Gastroesophageal sphincter (tissue), 4 donors: ENCODE data around the gene BRINP3. TPM values are rescaled to one million over a fixed set of nuclear protein-coding genes. Genes with fewer than 3 reads are reported as not detected.

Source experiments
- ATAC-seq: fragments of 150-250 bp; one replicate; pipeline ENCODE4 v1.9.1; 2016; ENCODE audit warnings: mild to moderate bottlenecking, moderate library complexity
- H3K27ac ChIP-seq, 4 donors: fragments of 200-600 bp; sonication (generic) in 3 of 4; 1 replicate in 3 of 4; 2 replicates in 1 of 4; pipeline ENCODE4 v1.5.1; 2016 to 2019
- H3K27me3 ChIP-seq: fragments of 200-600 bp; sonication (generic); one replicate; pipeline ENCODE4 v1.5.1; 2019
- H3K36me3 ChIP-seq, 2 donors: fragments of 200-600 bp; sonication (generic); one replicate each; pipeline ENCODE4 v1.5.1; 2019; ENCODE audit warnings: control low read depth in 1 of 2
- H3K4me1 ChIP-seq, 3 donors: fragments of 200-600 bp; sonication (generic); 1 replicate in 2 of 3; 2 replicates in 1 of 3; pipeline ENCODE4 v1.5.1; 2016 to 2019; ENCODE audit warnings: control low read depth in 2 of 3
- H3K4me3 ChIP-seq, 2 donors: fragments of 200-600 bp; sonication (generic); one replicate each; pipeline ENCODE4 v1.5.1; 2019; ENCODE audit warnings: mild to moderate bottlenecking in 1 of 2, moderate library complexity in 1 of 2
- H3K9me3 ChIP-seq, 3 donors: fragments of 200-600 bp; sonication (generic); one replicate each; pipeline ENCODE4 v1.5.1; 2017 to 2019; ENCODE audit warnings: control low read depth in 2 of 3
- EP300 ChIP-seq: sonication (generic); formaldehyde crosslinking; IDR thresholded peaks from one replicate; pipeline ENCODE4 v1.6.1; 2017; ENCODE audit warnings: antibody characterized with exemption, mild to moderate bottlenecking
- POLR2A ChIP-seq, 2 donors: fragments of 450-650 bp; IDR thresholded peaks; one replicate each; pipeline ENCODE4 v1.6.1; 2017; ENCODE audit warnings: antibody characterized with exemption in 2 of 2, mild to moderate bottlenecking in 2 of 2, moderate library complexity in 1 of 2
- POLR2AphosphoS5 ChIP-seq: sonication (generic); formaldehyde crosslinking; IDR thresholded peaks from one replicate; pipeline ENCODE4 v1.6.1; 2017; ENCODE audit warnings: antibody characterized with exemption
- WGBS, 2 donors: methylation state at CpG; one replicate each; pipeline ENCODE4 v1.1.5; 2018; ENCODE audit warnings: low coverage in 1 of 2; 5-methylcytosine and 5-hydroxymethylcytosine counted together
- total RNA-seq, 4 donors: library from RNA; depleted of rRNA; stranded (reverse); fragments of >200 nt; gene quantifications; one replicate each; pipeline ENCODE4 v1.1.0, GENCODE V29; 2016
- TF ChIP-seq, protein P1 (sequence below), 4 experiments: fragments of 200-600 bp in 2 of 4; fragments of 450-650 bp in 2 of 4; sonication (generic) in 1 of 4; IDR thresholded peaks; one replicate each; pipeline ENCODE4 v1.5.1; 2017 to 2019; ENCODE audit warnings: antibody characterized with exemption in 4 of 4, mild to moderate bottlenecking in 2 of 4, moderate library complexity in 2 of 4

The BRINP3 gene
- total RNA-seq, 4 donors from 2014 or later, result 6.7 to 24.7 (median 12.0) TPM

DNA sequence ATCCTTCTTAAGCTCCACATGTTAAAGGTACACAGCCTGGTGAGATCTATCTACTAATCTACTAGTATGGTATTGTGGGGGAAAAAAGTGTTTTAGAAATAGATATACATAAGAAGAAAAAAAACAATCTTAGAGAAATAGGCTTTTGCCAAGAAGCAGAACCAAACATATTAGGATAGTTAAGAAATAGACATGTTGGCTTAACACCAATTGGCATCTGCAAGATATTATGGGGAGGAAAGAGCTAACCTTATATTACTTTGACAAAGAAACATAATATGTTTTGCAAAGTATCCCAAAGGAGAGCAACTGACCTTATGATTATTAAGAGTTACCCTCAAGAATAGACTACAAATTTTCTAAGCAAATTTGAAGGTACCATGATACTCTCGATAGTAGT, 202.9 kb downstream of the BRINP3 start:
- WGBS, 2 donors, result 90 to 100% methylated on average over 1 of the region's 1 CpG
- Histone ChIP-seq H3K4me3 (no peak overlapping the region), H3K36me3 (no peaks in the 10 kb centered on the region), H3K27ac (no peak overlapping the region), H3K27me3 (no peaks in the 10 kb centered on the region), H3K4me1 (no peaks in the 10 kb centered on the region), H3K9me3 (no peaks in the 10 kb centered on the region)
- TF ChIP-seq, protein P1, sequence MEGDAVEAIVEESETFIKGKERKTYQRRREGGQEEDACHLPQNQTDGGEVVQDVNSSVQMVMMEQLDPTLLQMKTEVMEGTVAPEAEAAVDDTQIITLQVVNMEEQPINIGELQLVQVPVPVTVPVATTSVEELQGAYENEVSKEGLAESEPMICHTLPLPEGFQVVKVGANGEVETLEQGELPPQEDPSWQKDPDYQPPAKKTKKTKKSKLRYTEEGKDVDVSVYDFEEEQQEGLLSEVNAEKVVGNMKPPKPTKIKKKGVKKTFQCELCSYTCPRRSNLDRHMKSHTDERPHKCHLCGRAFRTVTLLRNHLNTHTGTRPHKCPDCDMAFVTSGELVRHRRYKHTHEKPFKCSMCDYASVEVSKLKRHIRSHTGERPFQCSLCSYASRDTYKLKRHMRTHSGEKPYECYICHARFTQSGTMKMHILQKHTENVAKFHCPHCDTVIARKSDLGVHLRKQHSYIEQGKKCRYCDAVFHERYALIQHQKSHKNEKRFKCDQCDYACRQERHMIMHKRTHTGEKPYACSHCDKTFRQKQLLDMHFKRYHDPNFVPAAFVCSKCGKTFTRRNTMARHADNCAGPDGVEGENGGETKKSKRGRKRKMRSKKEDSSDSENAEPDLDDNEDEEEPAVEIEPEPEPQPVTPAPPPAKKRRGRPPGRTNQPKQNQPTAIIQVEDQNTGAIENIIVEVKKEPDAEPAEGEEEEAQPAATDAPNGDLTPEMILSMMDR (IDR thresholded peaks at IDR 0.05), result no peak
- TF ChIP-seq EP300 (no peak), POLR2A (IDR thresholded peaks at IDR 0.05) (no peak), POLR2AphosphoS5 (no peak)
- ATAC-seq, result no peak

DNA sequence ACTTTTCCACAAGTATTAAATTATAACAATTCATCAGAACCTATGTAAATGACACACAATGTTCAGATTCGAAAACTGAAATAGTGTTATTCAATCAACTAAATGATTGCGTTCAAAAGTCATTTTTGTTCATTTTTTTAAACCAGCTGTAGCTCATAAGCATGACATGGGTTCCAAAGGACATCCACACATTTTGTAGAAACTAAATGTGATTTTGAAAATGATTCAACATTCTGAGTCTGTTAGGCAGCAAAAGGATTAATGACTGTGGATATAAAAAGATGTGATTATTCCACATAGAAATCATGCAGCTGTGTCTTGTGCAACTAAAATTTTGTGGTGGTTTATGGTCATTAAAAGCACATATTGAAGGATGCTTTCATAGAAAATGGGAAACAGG, 204.5 kb downstream of the BRINP3 start:
- Histone ChIP-seq H3K27me3 (no peaks in the 10 kb centered on the region), H3K27ac (no peak overlapping the region), H3K36me3 (no peaks in the 10 kb centered on the region), H3K4me1 (no peaks in the 10 kb centered on the region), H3K4me3 (no peak overlapping the region), H3K9me3 (no peaks in the 10 kb centered on the region)
- TF ChIP-seq POLR2A (IDR thresholded peaks at IDR 0.05), result no peak
- TF ChIP-seq, protein P1 (IDR thresholded peaks at IDR 0.05), result no peak
- TF ChIP-seq EP300, result no peak
- no peak for TF ChIP-seq POLR2AphosphoS5
- no peak for ATAC-seq
- 50 to 68% methylated on average over 2 of the region's 2 CpGs for WGBS, 2 donors

DNA sequence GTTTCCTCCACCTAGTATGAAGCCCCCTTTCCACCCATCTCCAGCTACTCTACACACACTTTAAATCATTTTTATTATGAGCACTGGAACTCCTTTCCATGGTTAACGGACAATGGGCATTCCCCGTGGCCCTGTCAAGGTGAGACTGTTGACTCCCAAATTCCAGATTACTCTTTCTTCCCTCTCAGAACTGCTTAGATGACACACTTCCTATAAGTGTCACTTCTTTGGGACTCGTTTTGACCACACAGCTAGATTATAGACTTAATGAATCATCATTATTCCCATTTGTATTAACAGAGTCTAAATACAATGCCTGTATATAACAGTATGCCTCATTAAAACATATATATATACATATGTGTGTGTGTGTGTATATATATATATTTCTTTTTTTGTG, 215.1 kb downstream of the BRINP3 start:
- Histone ChIP-seq H3K36me3 (no peaks in the 10 kb centered on the region), H3K27me3 (no peaks in the 10 kb centered on the region), H3K4me3 (no peak overlapping the region), H3K27ac (no peak overlapping the region), H3K4me1 (no peaks in the 10 kb centered on the region), H3K9me3 (no peaks in the 10 kb centered on the region)
- 63 to 78% methylated on average over 1 to 3 of the region's 3 CpGs for WGBS, 2 donors
- ATAC-seq, result no peak
- no peak for TF ChIP-seq EP300
- TF ChIP-seq POLR2A (IDR thresholded peaks at IDR 0.05), result no peak
- no peak for TF ChIP-seq POLR2AphosphoS5
- TF ChIP-seq, protein P1 (IDR thresholded peaks at IDR 0.05), result no peak

DNA sequence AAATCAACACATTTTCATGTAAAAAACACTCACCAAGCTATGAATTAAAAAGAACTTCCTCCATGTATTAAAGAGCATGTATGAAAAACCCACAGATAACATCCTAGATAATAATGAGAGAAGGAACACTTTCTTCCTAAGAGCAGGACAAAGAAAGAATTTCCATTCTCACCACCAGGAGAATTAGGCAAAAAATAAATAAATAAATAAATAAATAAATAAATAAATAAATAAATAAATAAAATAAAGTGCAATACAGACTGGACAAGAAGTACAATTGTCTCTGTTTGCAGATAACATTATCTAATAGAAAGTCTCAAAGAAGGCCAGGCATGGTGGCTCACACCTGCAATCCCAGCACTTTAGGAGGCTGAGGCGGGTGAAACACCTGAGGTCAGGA, 218.2 kb downstream of the BRINP3 start:
- no peaks in the 10 kb centered on the region for H3K27me3 ChIP-seq
- no peak overlapping the region for H3K27ac ChIP-seq
- 100% methylated on average over 1 of the region's 1 CpG; no CpG with 5 or more reads in 1 of the 2 donors for WGBS, 2 donors
- no peak overlapping the region for H3K4me3 ChIP-seq
- H3K36me3 ChIP-seq, result no peaks in the 10 kb centered on the region
- TF ChIP-seq, protein P1 (IDR thresholded peaks at IDR 0.05), result no peak
- no peak for TF ChIP-seq EP300
- no peak for TF ChIP-seq POLR2A (IDR thresholded peaks at IDR 0.05)
- TF ChIP-seq POLR2AphosphoS5, result no peak
- H3K9me3 ChIP-seq, result no peaks in the 10 kb centered on the region
- H3K4me1 ChIP-seq, result no peaks in the 10 kb centered on the region
- no peak for ATAC-seq

DNA sequence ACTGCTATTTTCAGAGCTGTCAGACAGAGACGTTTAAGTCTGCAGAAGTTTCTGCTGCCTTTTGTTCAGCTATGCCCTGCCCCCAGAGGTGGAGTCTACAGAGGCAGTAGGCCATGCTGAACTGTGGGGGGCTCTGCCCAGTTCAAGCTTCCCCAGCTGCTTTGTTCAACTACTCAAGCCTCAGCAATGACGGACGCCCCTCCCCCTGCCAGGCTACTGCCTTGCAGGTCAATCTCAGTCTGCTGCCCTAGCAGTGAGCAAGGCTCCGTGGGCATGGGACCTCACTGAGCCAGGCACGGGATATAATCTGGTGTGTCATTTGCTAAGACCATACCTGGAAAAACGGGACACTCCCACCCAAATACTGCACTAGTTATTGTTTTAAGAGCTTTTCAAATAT, 219.7 kb downstream of the BRINP3 start:
- TF ChIP-seq EP300 (no peak), POLR2AphosphoS5 (no peak), POLR2A (IDR thresholded peaks at IDR 0.05) (no peak)
- TF ChIP-seq, protein P1 (IDR thresholded peaks at IDR 0.05), result no peak
- Histone ChIP-seq H3K36me3 (no peaks in the 10 kb centered on the region), H3K27me3 (no peaks in the 10 kb centered on the region), H3K4me3 (no peak overlapping the region), H3K9me3 (no peaks in the 10 kb centered on the region), H3K4me1 (no peaks in the 10 kb centered on the region), H3K27ac (no peak overlapping the region)
- ATAC-seq, result no peak
- WGBS, 2 donors, result 100% methylated on average over 2 of the region's 6 CpGs; no CpG with 5 or more reads in 1 of the 2 donors
